Measurements from ENCODE around the gene CRTC2. TPM values are rescaled to one million over a fixed set of nuclear protein-coding genes. Genes with fewer than 3 reads are reported as not detected.

CRTC2 gene
- total and polyA plus RNA-seq, 9 of the 15 experiments (the other 6 are each of a cell fraction or from before 2014, with no cell fraction given) = 2.7 to 26.4 (median 10.2) TPM

DNA sequence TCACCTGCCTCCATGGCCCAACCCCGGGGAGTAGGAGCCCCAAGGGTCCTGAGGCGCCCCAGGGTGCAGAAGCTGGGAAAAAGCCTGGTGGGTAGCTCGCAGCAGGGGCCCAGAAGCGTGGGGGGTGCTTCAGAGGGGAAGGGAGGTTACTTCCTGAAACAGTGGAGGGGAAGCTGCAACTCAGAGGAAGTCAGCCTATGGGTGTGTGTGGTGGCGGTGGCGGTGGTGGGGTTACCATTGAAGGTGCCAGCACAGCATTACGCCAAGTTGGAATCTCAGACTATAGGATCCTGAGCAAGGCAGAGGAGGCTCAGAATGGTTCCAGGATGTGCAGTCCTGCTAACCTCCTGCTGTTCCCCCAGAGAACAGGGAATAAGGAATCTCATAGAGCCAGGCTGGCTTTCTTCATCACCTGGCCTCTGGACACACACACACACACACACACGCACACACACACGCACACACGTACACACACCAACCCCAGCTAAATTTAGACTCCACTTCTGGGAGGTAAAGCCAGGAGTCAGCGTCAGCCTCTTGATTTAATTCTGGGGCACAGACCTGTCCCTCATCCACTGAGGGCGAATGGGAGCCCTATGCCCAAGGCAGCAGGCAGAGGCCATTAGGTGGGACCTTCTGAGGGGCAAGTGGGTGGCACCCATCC, 13.1 kb downstream of the CRTC2 start:
- intact Hi-C loops (cut with micrococcal nuclease) = loop anchor here (5.0 kb wide), 1 partner anchor 42 kb away; the partner anchor contains the start of gene RAB13
- Histone ChIP-seq H3K4me1 (replicated peaks in 1 of 2; ENCODE audit: control insufficient read depth in 2 of 2, insufficient read depth in 2 of 2, low read length in 2 of 2) (peaks cover 12 to 32% of the 10 kb centered on the region in 2 experiments; a peak in 4 of 5 replicates), H3K9me1 (ENCODE audit: control insufficient read depth, insufficient read depth, low read length) (no peaks in the 10 kb centered on the region), H3K4me2 (ENCODE audit: insufficient read depth, low read length) (peak overlapping the region; percentile 98), H3K27me3 (ENCODE audit: control insufficient read depth in 2 of 2, insufficient read depth in 2 of 2, low read length in 2 of 2) (no peaks in the 10 kb centered on the region), H3K27ac (ENCODE audit: extremely low read depth, low read depth, low read length) (peak overlapping the region; percentile 85), H3K79me2 (ENCODE audit: control insufficient read depth, insufficient read depth, low read length) (peaks cover 29% of the 10 kb centered on the region), H3K9me3 (replicated peaks; ENCODE audit: control insufficient read depth, insufficient read depth, low read depth, low read length) (no peaks in the 10 kb centered on the region), H4K20me1 (replicated peaks; ENCODE audit: control insufficient read depth, insufficient read depth, low read length) (no peaks in the 10 kb centered on the region), H2AFZ (ENCODE audit: low read depth, low read length) (peak overlapping the region; percentile 61; the same call in 1 of the 2 replicates), H3K4me3 (peak overlapping the region; percentile 99), H3K36me3 (ENCODE audit: control insufficient read depth, insufficient read depth, low read length) (peaks cover 69% of the 10 kb centered on the region), H3K9ac (ENCODE audit: insufficient read depth in 1 of 2, low read depth in 2 of 2, low read length in 2 of 2) (peak overlapping the region; percentile 88 to 99)
- CTCF ChIA-PET (ENCODE audit: low intra/inter-chr PET ratio) = interaction anchor here (0.9 to 1.8 kb wide), 2 partner anchors 41 to 124 kb away, joined by 6 to 7 read pairs; partner anchors contain the start of gene RAB13
- peak; percentile 68 for ATAC-seq
- DNase-seq (ENCODE audit: extremely low read depth in 1 of 4, low spot score in 3 of 4) = peak; percentile 50 to 77 (median 66)
- FAIRE-seq = peak; percentile 90
- in situ Hi-C loops (cut with MboI) = no loop called here
- POLR2A ChIA-PET = interaction anchor here (0.6 to 5.5 kb wide), 17 partner anchors 11 to 302 kb away, joined by 3 to 39 read pairs (median 4); partner anchors contain the start of genes CREB3L4, CRTC2, GATAD2B and JTB
- no TSS peak for BruUV-seq (replicated peaks)
- 1% methylated on average over 12 of the region's 12 CpGs for WGBS (ENCODE audit: insufficient coverage, low coverage, missing lambda C conversion rate)
- TF ChIP-seq YY1 (IDR thresholded peaks at IDR 0.05; ENCODE audit: borderline replicate concordance in 1 of 3, control insufficient read depth in 1 of 3, extremely low read depth in 1 of 3, insufficient read depth in 3 of 3, insufficient read length in 1 of 3, insufficient replicate concordance in 2 of 3, low read depth in 1 of 3, low read length in 2 of 3) (peak in 2 of 3 experiments; percentile 28 to 36), SRSF7 (optimal IDR thresholded peaks at IDR 0.05; ENCODE audit: low read depth, low read length) (no peak), THRAP3 (IDR thresholded peaks at IDR 0.05; ENCODE audit: borderline replicate concordance) (0 out of 2 replicates have a peak, but pooled peaks have one; percentile 50), JUND (IDR thresholded peaks at IDR 0.05; ENCODE audit: borderline replicate concordance, low read depth, low read length) (0 out of 2 replicates have a peak, but pooled peaks have one; percentile 2), JUND (tag; IDR thresholded peaks at IDR 0.05; ENCODE audit: borderline replicate concordance, low read depth, low read length) (no peak; the same call in 2 of the 3 replicates), ZNF143 (CRISPR knock-in tag; IDR thresholded peaks at IDR 0.05) (no peak), PHF20 (IDR thresholded peaks at IDR 0.05; ENCODE audit: partially characterized antibody) (no peak), KLF16 (IDR thresholded peaks at IDR 0.05) (no peak), PHB (CRISPR knock-in tag; IDR thresholded peaks at IDR 0.05) (no peak), RCOR1 (IDR thresholded peaks at IDR 0.05; ENCODE audit: borderline replicate concordance in 1 of 2, low read depth in 2 of 2, low read length in 2 of 2) (no peak), TEAD1 (CRISPR knock-in tag; IDR thresholded peaks at IDR 0.05) (peak in 1 of 2 experiments; percentile 50; a peak in 1 of 4 replicates), ZFP30 (CRISPR knock-in tag; IDR thresholded peaks at IDR 0.05; ENCODE audit: borderline replicate concordance) (no peak), CHD1 (IDR thresholded peaks at IDR 0.05; ENCODE audit: low read length) (peak; percentile 50), ZNF408 (CRISPR knock-in tag; IDR thresholded peaks at IDR 0.05; ENCODE audit: low read depth) (no peak), ELF1 (tag; IDR thresholded peaks at IDR 0.05) (peak; percentile 70; the same call in 1 of the 2 replicates), SPI1 (IDR thresholded peaks at IDR 0.05; ENCODE audit: borderline replicate concordance, low read depth, low read length) (peak; percentile 87), TAF7 (tag; IDR thresholded peaks at IDR 0.05) (no peak), SMARCA5 (IDR thresholded peaks at IDR 0.05) (0 out of 2 replicates have a peak, but pooled peaks have one; percentile 40), FOXK2 (conservative IDR thresholded peaks at IDR 0.05 in 1 of 2, IDR thresholded peaks at IDR 0.05 in 1 of 2; ENCODE audit: low read depth in 2 of 2) (0 out of 4 replicates have a peak, but pooled peaks of 1 of the 2 experiments have one; percentile 22)
- TF ChIP-seq, protein P1, sequence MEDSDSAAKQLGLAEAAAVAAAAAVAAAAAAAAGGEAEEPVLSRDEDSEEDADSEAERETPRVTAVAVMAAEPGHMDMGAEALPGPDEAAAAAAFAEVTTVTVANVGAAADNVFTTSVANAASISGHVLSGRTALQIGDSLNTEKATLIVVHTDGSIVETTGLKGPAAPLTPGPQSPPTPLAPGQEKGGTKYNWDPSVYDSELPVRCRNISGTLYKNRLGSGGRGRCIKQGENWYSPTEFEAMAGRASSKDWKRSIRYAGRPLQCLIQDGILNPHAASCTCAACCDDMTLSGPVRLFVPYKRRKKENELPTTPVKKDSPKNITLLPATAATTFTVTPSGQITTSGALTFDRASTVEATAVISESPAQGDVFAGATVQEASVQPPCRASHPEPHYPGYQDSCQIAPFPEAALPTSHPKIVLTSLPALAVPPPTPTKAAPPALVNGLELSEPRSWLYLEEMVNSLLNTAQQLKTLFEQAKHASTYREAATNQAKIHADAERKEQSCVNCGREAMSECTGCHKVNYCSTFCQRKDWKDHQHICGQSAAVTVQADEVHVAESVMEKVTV (CRISPR knock-in tag; IDR thresholded peaks at IDR 0.05) = no peak

Measured in K562 (cell line).